Brain microvascular endothelial cell (primary cell): ENCODE measurements around the gene VPS13C.

Experiments used
- DNase-seq: peaks from one replicate; pipeline ENCODE4 v3.0.0-alpha.2; 2020
- H3K27ac ChIP-seq: fragments of 250-450 bp; sonication (Bioruptor Pico); 2 replicates; pipeline ENCODE4 v1.5.1; 2020; ENCODE audit warnings: mild to moderate bottlenecking, moderate library complexity
- H3K27me3 ChIP-seq: fragments of 250-450 bp; sonication (Bioruptor Pico); replicated peaks from 2 replicates; pipeline ENCODE4 v1.5.1; 2020; ENCODE audit warnings: mild to moderate bottlenecking
- H3K36me3 ChIP-seq: fragments of 250-450 bp; sonication (Bioruptor Pico); replicated peaks from 2 replicates; pipeline ENCODE4 v1.5.1; 2020; ENCODE audit warnings: mild to moderate bottlenecking
- H3K4me3 ChIP-seq: 2 replicates; pipeline ENCODE4 v1.5.1; 2011; ENCODE audit warnings: low read depth, mild to moderate bottlenecking, control low read depth, low read length, moderate library complexity
- in situ Hi-C: cut with HindIII; loops from 2 replicates; pipeline ENCODE4 v1.10.0; 2017; ENCODE audit warnings: low sequenced_read_pairs, low pct_ligation_motif_present
- TF ChIP-seq, protein P1 (sequence below): IDR thresholded peaks from 2 replicates; pipeline ENCODE4 v1.5.1; 2011; ENCODE audit warnings: low read depth, mild to moderate bottlenecking, moderate library complexity, low read length, control low read depth, inconsistent platforms; ENCODE audit errors: missing control alignments

Gene VPS13C

DNA sequence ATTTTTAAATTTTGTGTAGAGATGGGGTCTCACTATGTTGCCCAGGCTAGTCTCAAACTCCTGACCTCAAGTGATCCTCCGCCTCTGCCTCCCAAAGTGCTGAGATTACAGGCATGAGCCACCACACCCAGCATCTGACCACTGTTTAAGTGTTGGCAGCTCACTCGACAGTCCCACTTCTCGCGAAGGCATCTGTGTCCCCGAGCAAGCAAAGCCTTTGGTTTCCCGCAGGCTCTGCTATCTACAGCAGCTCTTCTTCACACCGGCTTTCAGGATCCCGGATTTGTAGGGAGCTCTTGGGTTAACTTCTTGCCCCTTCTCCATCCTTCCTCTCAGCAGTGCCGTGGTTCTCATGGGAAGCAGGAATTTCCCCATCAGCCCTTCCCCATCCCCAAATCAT, 240.9 kb downstream of the VPS13C start:
- Histone ChIP-seq H3K4me3 (no peak overlapping the region), H3K27me3 (no peaks in the 10 kb centered on the region), H3K27ac (no peak overlapping the region), H3K36me3 (no peaks in the 10 kb centered on the region)
- TF ChIP-seq, protein P1, sequence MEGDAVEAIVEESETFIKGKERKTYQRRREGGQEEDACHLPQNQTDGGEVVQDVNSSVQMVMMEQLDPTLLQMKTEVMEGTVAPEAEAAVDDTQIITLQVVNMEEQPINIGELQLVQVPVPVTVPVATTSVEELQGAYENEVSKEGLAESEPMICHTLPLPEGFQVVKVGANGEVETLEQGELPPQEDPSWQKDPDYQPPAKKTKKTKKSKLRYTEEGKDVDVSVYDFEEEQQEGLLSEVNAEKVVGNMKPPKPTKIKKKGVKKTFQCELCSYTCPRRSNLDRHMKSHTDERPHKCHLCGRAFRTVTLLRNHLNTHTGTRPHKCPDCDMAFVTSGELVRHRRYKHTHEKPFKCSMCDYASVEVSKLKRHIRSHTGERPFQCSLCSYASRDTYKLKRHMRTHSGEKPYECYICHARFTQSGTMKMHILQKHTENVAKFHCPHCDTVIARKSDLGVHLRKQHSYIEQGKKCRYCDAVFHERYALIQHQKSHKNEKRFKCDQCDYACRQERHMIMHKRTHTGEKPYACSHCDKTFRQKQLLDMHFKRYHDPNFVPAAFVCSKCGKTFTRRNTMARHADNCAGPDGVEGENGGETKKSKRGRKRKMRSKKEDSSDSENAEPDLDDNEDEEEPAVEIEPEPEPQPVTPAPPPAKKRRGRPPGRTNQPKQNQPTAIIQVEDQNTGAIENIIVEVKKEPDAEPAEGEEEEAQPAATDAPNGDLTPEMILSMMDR, result no peak
- no peak for DNase-seq
- in situ Hi-C loops, result no loop called here

DNA sequence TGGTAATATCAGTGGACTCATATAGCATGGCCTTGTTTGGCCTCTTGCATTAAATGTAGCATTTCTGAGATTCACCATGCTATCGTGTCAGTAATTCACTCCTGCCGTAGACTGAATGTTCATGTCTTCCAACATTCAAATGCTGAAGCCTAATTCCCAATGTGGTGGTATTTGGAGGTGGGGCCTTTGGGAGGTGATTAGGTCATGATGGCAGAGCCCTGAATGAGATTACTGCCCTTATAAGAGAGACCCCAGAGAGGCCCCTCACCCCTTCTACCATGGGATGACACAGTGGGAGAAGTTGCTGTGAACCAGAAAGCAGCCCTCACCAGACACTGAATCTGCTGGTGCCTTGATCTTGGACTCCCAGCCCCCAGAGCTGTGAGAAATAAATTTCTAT, 241.4 kb downstream of the VPS13C start:
- DNase-seq, result no peak
- in situ Hi-C loops, result no loop called here
- Histone ChIP-seq H3K27me3 (no peaks in the 10 kb centered on the region), H3K4me3 (no peak overlapping the region), H3K27ac (no peak overlapping the region), H3K36me3 (no peaks in the 10 kb centered on the region)
- TF ChIP-seq, protein P1, result no peak

DNA sequence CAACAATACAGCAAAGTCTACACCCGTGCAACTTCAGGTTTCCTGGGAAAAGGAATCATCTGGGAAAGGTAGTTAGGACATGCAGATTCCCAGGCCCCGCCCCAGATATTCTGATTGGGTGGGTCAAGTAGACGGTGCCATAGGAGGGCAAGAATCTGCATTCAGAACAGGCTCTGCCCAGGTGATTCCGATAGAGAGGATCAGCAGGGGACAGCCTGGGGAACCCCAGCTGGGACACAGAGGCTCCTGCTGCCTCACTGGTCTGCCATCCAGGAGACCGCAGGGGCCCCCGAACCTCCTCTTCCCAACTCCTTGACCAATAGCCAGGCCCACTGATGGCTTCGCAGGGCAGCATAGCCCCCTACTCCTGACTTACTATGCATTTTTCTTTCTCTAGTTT, 243.4 kb downstream of the VPS13C start:
- DNase-seq, result no peak
- TF ChIP-seq, protein P1, result no peak
- in situ Hi-C loops, result no loop called here
- no peaks in the 10 kb centered on the region for H3K27me3 ChIP-seq
- no peak overlapping the region for H3K27ac ChIP-seq
- no peak overlapping the region for H3K4me3 ChIP-seq
- H3K36me3 ChIP-seq, result no peaks in the 10 kb centered on the region

DNA sequence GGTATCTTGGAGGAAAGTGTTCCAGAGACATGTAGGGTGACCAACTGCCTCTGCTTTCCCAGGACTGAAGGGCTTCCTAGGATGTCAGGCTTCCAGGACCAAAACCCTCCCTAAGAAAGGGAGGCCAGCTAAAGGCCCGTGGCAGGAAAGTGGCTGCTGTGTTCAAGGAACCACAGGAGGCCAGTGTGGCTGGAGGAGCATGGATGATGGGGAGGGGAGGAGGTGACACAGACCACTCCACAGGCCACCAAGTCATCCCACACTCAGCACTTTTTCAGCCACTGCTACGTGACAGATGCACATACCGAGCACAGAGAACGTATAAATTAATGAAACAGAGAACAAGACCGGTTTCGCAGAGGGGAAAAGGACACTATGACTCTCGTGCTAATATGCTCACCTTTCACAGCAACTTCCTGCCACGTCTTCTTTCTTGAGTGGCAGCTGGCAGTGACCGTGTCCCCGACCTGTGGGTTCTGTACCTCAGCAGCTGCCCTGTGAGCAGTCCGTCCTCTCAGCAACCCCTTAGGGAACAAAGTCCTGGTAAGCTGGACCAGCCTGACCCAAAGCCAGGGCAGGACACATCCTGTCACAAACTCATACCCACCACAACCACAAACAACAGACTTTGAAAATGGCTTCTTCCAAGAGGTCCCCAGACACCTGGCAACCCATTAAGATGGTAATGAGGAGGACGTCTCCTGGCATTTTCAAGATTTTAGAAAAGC, 244.7 kb downstream of the VPS13C start:
- Histone ChIP-seq H3K36me3 (no peaks in the 10 kb centered on the region), H3K4me3 (no peak overlapping the region), H3K27ac (no peak overlapping the region), H3K27me3 (no peaks in the 10 kb centered on the region)
- in situ Hi-C loops, result no loop called here
- TF ChIP-seq, protein P1, result no peak
- no peak for DNase-seq

DNA sequence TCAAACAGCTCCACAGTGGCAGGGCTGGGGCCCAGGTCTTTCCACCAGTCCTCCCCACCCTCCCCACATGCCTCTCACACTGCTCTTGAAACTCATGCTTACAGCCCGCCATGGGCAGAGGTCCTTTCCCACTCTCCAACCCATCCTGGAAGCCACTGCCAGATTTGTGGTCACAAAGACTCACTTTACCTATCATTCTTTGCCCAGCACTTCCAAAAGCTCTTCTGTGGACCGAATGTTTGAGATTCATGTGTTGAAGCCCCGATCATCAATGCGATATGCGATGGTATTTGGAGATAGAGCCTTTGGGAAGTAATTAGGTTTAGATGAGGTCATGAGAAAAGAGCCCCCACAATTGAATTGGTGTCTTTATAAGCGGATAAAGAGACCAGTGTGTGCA, 247.8 kb downstream of the VPS13C start:
- Histone ChIP-seq H3K36me3 (no peaks in the 10 kb centered on the region), H3K27me3 (no peaks in the 10 kb centered on the region), H3K27ac (no peak overlapping the region), H3K4me3 (no peak overlapping the region)
- in situ Hi-C loops, result no loop called here
- TF ChIP-seq, protein P1, result no peak
- no peak for DNase-seq

DNA sequence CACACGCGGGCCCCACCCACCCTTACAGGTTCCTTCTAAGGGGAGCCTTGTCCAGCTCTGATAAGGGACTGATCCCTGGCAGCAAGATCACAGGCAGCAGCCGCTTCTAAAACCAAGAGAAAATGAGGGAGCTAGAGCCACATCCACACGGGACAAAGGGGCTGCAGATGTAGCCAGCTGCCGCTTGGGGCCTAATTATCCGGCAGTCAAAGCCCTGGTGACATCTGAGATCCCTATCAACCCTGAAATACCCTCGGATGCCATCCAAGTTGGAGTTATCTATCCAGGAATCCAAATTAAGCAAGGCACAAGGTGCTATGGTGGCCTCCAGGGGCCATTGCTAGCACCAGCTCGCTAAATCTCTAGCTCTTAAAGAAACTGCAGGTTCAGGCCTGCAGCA, 248.3 kb downstream of the VPS13C start:
- no peak for DNase-seq
- H3K4me3 ChIP-seq, result no peak overlapping the region
- no peak overlapping the region for H3K27ac ChIP-seq
- H3K36me3 ChIP-seq, result no peaks in the 10 kb centered on the region
- in situ Hi-C loops, result no loop called here
- TF ChIP-seq, protein P1, result no peak
- H3K27me3 ChIP-seq, result no peaks in the 10 kb centered on the region
